Fibroblast of peridontal ligament (primary cell): ENCODE measurements around the gene TLR2.
"Not testable (repeated sequence)": the region's sequence is repeated elsewhere in the genome, so short reads cannot be mapped to it uniquely, and the experiment has no call there.

ENCODE experiments used
- DNase-seq: peaks from one replicate; pipeline ENCODE4 v3.0.0-alpha.2; 2010; ENCODE audit errors: extremely low read depth

The TLR2 gene

DNA sequence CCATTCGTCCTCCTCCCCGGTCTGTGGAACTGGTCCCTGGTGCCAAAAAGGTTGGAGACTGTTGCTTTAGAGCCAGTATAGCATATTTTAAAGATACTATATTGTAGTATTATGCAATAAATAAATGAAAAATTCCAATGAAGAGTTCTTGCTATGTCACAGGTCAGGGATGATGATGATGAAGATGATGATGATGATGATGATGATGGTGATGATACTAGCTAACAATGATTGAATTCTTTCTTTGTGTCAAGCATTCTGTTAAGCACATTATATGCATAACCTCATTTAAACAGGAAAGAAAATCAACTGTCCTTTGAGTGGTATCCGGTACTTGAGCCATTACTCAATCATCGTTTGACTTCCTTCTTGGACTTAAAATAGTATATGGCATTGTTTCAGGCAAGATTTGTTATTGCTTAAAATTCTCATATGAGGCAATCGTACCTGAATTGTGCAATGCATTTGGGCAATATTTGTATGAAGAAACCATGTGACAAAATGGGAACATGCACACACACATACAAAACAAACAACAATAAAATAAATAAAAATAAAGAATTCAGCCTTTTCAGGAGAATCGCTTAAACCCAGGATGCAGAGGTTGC is 22.8 kb upstream of the TLR2 start:
- DNase-seq = peak; percentile 23

DNA sequence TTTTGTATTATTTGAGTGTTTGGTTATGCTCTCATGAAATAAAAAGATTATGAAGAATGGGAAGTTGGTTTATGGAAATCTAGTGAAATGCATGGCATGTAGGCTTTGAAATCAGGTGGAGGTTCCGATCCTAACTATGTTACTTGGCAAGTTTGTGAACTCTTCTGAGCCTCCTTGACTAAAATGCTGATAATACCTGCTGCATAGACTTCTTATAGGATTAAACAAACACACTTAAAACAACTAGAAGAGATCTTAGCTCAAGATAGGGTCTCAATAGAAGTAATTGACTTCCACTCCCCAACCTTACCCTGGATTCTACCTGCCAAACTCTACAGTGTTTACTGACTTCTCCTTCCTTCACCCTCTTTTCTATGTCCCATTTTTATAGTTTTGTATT is 22.2 kb upstream of the TLR2 start:
- DNase-seq = no peak

DNA sequence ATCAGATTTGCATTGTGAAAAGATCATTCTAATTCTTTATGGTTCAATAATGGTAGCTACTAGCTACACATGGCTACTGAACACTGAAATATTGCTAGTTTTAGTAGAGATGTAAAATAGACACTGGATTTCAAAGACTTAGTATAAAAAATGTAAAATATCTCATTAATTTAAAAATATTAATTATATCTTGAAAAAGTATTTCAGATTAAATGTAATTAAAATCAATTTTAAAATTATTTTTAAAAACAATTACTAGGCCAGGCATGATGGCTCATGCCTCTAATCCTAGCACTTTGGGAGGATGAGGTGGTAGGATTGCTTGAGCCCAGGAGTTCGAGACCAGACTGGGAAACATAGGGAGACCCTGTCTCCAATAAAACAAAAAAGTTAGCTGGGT is 20.4 kb upstream of the TLR2 start:
- DNase-seq = no peak

DNA sequence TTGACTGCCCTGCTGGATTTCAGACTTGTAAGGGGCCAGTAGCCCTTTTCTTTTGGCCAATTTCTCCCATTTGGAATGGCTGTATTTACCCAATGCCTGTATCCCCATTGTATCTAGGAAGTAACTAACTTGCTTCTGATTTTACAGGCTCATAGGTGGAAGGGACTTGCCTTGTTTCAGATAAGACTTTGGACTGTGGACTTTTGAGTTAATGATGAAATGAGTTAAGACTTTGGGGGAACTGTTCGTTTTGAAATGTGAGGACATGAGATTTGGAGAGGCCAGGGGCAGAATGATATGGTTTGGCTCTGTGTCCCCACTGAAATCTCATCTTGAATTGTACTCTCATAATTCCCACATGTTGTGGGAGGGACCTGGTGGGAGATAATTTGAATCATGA is 17.6 kb upstream of the TLR2 start:
- not testable (repeated sequence) for DNase-seq

DNA sequence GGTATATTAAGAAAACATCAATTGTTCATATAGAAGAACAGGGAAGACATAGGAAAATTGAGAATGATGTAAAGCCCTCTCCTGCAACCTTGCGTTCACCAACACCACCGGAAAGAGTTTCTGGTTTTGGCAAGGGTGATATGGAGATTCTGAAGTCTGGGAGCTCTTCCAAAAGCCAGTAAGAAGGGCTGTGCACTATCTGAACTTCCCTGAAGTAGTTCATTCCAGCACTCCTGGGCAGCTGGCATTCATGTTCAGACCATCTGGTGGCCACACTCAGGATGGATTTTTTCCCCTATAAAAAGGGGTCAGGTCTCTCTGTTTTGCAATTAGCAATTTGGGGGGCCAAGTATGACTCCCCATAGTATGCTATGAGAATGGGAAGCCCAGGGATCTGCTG is 15.4 kb upstream of the TLR2 start:
- no peak for DNase-seq

DNA sequence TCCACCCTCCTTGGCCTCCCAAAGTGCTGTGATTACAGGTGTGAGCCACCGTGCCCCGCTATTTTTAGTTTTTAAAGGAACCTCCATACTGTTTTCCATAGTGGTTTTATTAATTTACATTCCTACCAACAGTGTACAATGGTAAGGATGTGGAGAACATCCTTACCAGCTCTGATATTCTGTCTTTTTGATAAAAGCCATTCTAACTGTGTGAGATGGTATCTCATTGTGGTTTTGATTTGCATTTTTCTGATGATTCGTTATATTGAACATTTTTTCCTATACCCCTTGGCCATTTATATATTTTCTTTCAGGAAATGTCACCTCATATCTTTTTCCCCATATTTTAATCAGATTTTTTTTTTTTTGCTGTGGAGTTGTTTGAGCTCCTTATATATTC is 14.2 kb upstream of the TLR2 start:
- DNase-seq = no peak

DNA sequence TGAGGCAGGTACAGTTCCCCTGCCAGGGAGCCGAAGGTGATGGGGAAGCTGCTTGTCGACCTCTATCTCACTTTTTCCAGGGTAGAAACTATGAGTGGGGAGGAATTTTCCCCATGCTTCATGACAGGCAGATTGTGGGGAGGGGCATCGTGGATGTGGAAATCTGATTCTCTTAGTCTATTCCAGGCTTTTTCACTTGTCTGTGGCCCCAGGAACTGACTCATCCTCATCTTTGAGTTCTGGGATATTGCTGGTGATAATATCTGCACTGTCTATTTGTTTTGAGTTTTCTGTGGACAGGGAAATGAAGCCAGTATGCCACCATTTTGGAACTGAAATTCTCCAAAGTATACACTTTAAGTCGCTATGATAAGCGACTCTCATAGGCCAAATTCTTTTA is 7.6 kb upstream of the TLR2 start:
- no peak for DNase-seq

DNA sequence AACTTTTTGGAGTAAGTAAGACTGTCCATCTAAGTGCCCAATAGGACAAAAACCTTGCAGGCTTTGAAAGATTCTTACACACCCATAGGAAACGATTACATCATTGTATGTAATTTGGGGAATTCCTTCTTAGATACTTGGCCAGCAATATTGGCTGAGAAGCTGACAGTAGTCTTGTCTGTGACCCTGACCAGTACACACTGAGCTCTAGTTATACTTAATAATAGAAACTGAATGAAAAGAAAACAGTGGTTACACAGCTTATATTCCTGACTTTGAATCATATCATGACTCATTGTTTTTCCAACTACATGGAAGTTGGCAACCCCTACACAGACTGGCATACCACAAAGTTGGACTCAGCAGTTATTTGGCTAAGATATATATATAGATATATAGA is 7.1 kb upstream of the TLR2 start:
- DNase-seq = peak; percentile 77

DNA sequence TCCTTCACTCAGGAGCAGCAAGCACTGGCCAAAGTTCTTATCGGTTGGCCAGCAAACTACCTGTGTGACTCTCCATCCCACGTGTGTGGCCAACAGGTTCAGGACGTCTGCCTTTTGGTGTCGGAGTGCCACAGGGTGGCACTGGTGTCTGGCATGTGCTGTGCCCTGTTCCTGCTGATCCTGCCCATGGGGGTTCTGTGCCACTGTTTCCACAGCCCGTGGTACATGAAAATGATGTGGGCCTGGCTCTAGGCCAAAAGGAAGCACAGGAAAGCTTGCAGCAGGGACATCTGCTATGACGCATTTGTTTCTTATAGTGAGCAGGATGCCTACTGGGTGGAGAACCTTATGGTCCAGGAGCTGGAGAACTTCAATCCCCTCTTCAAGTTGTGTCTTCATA is 4.6 kb upstream of the TLR2 start:
- no peak for DNase-seq

DNA sequence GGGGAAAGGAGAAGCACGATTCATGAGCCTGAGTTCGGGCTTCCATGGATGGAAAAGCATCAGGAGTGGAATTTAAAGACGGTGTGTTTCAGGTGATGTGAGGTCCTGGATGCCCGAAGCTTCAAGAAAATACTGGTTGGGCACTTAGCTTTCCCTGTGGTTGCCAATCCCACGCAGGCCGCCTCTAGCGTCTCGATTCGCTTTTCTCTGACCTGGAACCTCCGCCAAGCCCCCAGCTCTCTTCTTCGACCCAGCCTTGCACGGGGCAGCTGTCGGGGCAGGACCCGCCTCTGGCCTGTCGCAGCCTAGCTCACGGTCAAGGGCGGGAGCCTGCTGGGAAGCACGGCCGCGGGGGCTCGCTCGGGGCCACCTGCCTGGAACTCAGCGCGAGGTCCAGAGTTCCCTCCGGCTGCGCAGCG is 308 bp upstream of the TLR2 start:
- no peak for DNase-seq

DNA sequence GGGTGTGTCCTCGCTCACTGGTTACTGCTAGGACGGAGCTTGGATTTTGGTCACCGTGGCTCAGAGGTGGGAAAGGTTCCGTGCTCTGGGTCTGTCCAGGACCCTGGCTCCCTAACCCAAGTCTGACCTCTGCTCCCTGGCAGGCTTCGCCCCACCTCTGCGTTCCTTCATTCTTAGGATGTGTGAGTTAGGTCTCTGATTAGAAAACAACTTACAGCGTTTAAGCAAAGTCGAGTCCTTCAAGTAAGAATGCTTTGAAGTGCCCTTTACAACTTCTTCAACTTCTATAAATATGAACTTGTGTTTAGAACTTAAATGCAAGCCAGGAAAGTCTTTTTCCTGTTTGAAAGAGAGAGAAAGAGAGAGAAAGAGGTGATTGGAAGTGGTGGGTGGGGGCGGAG is 891 bp downstream of the TLR2 start:
- DNase-seq = no peak

DNA sequence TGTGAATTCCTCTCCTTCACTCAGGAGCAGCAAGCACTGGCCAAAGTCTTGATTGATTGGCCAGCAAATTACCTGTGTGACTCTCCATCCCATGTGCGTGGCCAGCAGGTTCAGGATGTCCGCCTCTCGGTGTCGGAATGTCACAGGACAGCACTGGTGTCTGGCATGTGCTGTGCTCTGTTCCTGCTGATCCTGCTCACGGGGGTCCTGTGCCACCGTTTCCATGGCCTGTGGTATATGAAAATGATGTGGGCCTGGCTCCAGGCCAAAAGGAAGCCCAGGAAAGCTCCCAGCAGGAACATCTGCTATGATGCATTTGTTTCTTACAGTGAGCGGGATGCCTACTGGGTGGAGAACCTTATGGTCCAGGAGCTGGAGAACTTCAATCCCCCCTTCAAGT is 20.4 kb downstream of the TLR2 start:
- DNase-seq = no peak

DNA sequence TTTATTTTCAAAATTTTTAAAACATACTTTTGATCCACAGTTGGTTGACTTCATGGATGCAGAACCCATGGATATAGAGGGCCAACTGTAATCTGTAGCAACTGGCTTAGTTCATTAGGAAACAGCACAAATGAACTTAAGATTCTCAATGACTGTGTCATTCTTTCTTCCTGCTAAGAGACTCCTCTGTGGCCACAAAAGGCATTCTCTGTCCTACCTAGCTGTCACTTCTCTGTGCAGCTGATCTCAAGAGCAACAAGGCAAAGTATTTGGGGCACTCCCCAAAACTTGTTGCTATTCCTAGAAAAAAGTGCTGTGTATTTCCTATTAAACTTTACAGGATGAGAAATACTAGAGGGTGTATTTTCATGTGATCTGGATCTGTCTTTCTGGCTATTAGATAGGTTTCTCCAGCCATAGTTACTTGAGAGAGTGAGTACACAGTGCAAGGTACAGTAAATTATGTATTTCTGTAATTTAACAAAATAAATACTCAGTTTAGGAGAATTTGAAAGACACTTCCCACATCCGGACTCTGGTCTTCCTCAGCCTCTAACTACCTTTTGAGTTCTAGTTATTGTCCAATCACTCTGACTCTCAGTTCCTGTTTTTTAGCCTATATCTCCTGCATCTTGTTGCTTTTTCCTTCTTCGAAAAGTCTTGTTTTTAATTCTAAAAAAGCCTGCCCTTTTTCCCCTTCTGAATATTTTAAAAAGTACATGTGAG is 21.8 kb downstream of the TLR2 start:
- DNase-seq = no peak

DNA sequence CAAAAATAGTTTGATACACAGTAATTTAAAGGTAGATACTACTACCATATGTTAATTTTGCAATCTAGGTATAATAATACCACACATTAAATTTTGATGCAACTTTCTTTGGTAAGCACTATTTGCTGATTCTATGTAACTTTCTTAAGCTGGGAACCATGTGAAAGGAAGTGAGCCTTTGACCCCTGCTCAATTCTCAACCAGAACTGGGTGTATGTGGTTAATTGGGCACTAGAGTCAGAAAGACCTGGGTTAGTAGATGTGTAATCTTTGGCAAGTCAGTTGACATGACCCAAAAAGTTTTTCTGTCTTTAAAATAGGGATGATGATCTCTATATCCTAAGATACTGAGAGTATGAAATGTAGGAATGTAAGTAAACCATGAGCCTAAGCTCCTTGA is 22.4 kb downstream of the TLR2 start:
- no peak for DNase-seq

DNA sequence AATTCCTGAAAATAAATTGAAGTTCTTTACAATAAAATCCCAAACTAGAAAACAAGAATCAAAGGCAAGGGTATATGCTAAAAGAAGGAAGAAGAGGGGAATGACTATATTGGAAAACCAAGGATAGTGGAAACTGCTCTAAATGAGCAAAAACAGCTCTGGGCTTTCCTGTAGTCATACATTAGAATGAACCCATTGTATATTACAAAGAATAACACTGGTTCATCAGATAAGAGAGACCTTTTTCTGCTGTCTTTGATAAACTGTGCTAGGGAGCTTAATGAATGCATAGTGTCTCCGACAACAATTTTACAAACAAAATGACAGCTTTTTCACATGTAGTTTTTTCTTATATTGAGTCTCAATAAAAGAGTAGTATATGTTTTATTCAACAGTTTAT is 26.6 kb downstream of the TLR2 start:
- DNase-seq = no peak

DNA sequence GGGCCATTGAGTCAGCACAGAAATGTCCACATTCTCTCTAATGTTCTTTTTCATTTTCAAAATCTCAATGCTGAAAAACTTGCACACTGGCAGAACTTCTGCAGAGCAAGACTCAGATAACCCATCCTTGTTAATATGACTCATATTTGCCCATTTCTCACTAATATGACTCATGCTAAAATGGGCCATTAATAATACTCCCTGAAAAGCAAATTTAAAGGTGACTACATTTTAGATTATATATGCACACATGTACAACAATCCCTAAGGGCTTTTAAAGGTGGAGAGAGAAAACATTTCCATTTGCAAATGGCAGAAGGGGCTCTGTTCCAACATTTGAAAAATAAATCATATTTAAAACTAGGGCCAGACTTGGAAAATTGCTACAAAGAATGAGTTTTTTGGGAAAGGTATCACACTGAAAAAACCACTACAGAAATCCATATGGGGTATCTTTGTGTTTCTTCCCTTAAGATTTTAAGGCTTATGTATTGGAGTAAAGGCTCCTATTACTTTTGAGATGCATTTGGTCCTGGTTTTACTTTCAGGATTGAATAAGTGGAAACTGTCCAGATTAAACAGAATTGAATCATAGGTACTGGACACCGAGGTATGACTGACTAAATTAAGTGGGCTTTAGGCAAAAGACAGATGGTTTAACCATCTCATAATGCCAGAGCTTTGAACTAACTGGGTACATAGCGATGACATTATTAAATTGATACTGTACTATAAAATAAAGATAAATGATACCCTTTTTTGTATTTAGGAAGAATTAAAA is 30.0 kb downstream of the TLR2 start:
- DNase-seq = no peak

DNA sequence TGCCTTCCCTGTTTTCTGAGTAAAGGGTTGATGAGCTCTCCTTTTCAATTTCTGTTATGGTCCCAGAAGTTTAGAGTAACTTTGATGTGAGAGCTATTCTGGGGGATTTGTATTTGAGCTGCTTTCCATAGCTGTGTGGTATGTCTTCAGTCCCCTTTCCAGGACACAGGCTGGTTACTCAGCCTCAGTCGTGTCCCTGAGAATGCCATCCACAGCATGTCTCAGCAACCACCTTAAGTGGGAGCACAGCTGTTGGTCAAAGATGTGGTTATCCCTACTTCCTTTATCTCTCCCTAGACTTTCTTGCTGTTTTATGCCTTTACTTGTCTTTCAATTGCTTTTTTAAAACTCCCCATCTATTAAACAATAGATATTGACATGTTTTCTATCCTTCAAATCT is 38.0 kb downstream of the TLR2 start:
- no peak for DNase-seq

DNA sequence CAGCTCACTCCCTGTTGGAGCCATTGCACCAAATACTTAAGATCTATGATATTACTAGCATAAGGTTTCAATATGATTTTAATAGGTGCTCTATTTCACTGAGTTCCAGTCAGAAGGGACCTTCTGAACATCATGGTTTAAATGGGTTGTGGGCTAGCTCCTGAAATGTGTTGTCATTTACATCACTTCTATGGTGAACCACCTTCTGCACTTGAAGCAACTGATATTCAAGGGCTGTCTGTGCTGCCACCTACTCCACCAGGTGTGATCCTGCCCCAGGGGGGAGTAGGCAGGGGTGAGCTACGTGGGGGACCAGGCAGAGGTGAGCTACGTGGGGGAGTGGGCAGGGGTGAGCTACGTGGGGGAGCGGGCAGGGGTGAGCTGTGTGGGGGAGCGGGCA is 40.5 kb downstream of the TLR2 start:
- DNase-seq = no peak

DNA sequence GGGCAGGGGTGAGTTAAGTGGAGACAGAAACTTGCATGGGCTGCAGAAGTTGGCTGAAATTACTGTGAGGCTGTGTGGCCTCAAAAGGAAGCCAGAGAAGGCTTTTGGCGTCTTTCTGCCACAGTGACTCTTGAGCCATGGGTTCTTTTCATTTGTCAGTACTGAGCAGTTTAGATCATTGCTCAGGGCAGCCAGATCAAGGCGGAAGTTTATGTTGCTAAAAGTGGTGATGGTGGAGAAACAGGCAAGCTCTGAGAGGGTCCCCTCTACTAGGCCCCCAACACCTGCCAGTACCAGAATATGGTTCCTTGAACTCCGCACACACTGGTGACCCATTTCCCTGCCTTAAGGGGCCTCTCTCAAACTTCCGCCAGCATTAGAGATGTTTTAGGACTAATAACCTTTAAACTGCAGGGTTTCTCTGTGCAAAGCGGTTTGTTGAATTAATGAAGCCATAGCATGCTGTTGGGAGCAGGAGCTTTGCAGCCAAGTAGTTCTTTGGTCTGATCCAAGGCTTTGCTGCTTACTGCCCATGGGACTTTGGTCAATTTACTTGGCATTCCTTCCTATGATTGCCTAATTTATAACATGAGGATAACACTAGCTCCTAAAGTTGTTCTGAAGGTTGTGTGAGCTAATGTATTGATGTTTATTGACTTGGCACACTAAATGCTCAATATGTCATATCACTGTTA is 41.2 kb downstream of the TLR2 start:
- peak; percentile 66 for DNase-seq

DNA sequence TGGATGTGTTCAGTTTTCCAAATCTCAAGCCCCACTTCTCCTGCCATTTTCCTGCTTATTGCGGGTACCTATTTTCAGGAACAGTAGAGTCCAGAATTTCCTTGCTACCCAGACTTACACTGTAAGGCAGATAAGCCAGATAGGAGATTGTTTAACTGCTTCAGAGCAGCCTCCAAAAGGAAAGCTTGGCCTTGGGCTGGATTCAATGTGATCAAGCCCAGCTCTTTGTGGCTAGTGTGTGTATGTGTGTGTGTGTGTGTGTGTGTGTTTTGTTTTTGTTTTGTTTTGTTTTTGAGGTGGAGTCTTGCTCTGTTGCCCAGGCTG is 41.7 kb downstream of the TLR2 start:
- no peak for DNase-seq

DNA sequence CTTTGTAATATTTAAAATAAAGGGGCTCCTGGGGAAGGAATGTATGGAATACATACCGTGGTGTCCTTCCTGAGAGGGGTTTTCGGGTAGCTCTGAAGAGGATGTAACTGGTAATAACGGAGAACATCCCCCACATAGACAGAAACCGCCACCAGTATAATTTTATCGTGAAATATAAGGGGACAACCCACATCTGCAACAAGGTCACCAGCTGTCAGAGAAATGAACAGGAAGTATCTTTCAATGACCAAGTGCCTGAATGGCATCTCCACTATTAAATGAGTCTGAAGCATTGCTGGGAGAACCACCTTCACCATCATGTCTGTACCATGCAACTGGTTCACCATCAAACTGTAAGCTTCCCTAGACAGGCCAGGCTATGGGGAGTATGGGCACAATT is 44.1 kb downstream of the TLR2 start:
- DNase-seq = no peak

DNA sequence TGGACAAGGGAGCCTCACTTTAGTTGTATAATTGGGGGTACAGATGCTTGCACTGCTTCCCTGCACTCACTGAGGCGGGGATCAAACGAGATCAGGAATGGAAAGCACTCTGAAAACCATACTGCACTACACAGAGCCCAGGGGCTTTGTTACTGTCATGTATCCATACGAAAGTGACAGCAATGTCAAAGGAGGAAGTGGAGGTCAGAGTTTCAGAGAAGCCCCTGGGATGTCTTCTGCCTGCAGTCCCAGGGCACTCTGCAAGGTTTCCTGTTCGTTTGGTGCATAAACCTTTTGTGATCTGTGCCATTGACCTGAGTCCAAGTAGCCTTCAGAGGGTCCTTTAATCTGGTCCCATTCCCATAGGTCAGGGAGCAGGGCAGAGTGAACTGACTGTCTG is 44.6 kb downstream of the TLR2 start:
- DNase-seq = no peak

DNA sequence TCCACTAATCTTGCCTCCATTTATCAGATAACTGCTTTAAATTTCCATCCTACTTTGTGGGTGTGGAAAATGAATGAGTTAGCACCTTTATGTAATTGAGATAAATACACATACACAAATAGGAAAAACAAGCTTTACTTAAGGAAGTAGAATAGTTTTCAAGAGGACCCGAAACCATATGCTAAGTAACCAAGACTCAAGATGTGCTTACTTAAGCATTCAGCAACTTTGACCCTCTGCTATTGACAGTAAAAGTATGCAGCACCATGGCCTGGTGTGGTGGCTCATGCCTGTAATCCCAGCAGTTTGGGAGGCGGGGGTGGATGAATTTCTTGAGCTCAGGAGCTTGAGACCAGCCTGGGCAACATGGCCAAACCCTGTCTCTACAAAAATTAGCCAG is 45.8 kb downstream of the TLR2 start:
- no peak for DNase-seq
